ENCODE results near the gene OLA1.

The OLA1 gene

GRCh38 chr2:174224665-174225288, 23.6 kb downstream of the OLA1 start:
- DNase-seq (ENCODE audit: low read depth), result no peak

- no peak for DNase-seq (ENCODE audit: low read depth)
Observed at GRCh38 chr2:174224125-174224524, 24.2 kb downstream of the OLA1 start.

- DNase-seq (ENCODE audit: low read depth), result no peak
Observed at GRCh38 chr2:174223388-174223787, 24.9 kb downstream of the OLA1 start.

GRCh38 chr2:174222154-174222553, 26.2 kb downstream of the OLA1 start:
- DNase-seq (ENCODE audit: low read depth), result no peak

GRCh38 chr2:174219321-174219720, 29.0 kb downstream of the OLA1 start:
- DNase-seq (ENCODE audit: low read depth), result no peak

- no peak for DNase-seq (ENCODE audit: low read depth)
Observed at GRCh38 chr2:174218773-174219172, 29.6 kb downstream of the OLA1 start.

- no peak for DNase-seq (ENCODE audit: low read depth)
Observed at GRCh38 chr2:174217869-174218268, 30.5 kb downstream of the OLA1 start.

GRCh38 chr2:174211954-174212353, 36.4 kb downstream of the OLA1 start:
- DNase-seq (ENCODE audit: low read depth), result no peak

- DNase-seq (ENCODE audit: low read depth), result no peak
Observed at GRCh38 chr2:174210862-174211261, 37.5 kb downstream of the OLA1 start.

GRCh38 chr2:174209325-174209724, 39.0 kb downstream of the OLA1 start:
- no peak for DNase-seq (ENCODE audit: low read depth)

GRCh38 chr2:174208026-174208425, 40.3 kb downstream of the OLA1 start:
- DNase-seq (ENCODE audit: low read depth), result no peak

GRCh38 chr2:174205562-174205961, 42.8 kb downstream of the OLA1 start:
- DNase-seq (ENCODE audit: low read depth), result no peak

GRCh38 chr2:174202188-174202587, 46.1 kb downstream of the OLA1 start:
- no peak for DNase-seq (ENCODE audit: low read depth)

- no peak for DNase-seq (ENCODE audit: low read depth)
Observed at GRCh38 chr2:174198846-174199564, 49.3 kb downstream of the OLA1 start.

GRCh38 chr2:174195253-174195652, 53.1 kb downstream of the OLA1 start:
- DNase-seq (ENCODE audit: low read depth), result no peak

- no peak for DNase-seq (ENCODE audit: low read depth)
Observed at GRCh38 chr2:174193737-174194136, 54.6 kb downstream of the OLA1 start.

GRCh38 chr2:174192664-174193063, 55.7 kb downstream of the OLA1 start:
- no peak for DNase-seq (ENCODE audit: low read depth)

- DNase-seq (ENCODE audit: low read depth), result no peak
Observed at GRCh38 chr2:174191342-174192074, 56.8 kb downstream of the OLA1 start.

- no peak for DNase-seq (ENCODE audit: low read depth)
Observed at GRCh38 chr2:174184915-174185314, 63.4 kb downstream of the OLA1 start.

- no peak for DNase-seq (ENCODE audit: low read depth)
Observed at GRCh38 chr2:174184504-174184903, 63.8 kb downstream of the OLA1 start.

GRCh38 chr2:174183076-174183475, 65.3 kb downstream of the OLA1 start:
- DNase-seq (ENCODE audit: low read depth), result no peak

- no peak for DNase-seq (ENCODE audit: low read depth)
Observed at GRCh38 chr2:174181368-174181767, 67.0 kb downstream of the OLA1 start.

- DNase-seq (ENCODE audit: low read depth), result no peak
Observed at GRCh38 chr2:174180726-174181236, 67.6 kb downstream of the OLA1 start.
